ENCODE results near the gene TXNL4A. TPM values are rescaled to one million over a fixed set of nuclear protein-coding genes. Genes with fewer than 3 reads are reported as not detected.

Gene TXNL4A
- total RNA-seq, 1 donor from 2014 or later, result 126 TPM

- H3K4me3 Mint-ChIP-seq (ENCODE audit: unreplicated experiment), result no peak overlapping the region
- no peaks in the 10 kb centered on the region for H3K27me3 Mint-ChIP-seq (ENCODE audit: unreplicated experiment)
- peaks cover 38% of the 10 kb centered on the region for H3K4me1 Mint-ChIP-seq (ENCODE audit: unreplicated experiment)
- peaks cover 36% of the 10 kb centered on the region for H3K36me3 Mint-ChIP-seq (ENCODE audit: unreplicated experiment)
- TF ChIP-seq CTCF (IDR thresholded peaks at IDR 0.05), result no peak
- DNase-seq (ENCODE audit: extremely low spot score, unreplicated experiment), result no peak
- H3K27ac Mint-ChIP-seq (ENCODE audit: unreplicated experiment), result no peak overlapping the region
- peaks cover 4% of the 10 kb centered on the region for H3K9me3 Mint-ChIP-seq (ENCODE audit: unreplicated experiment)
Measured at GRCh38 chr18:79941473-79942119, 46.8 kb downstream of the TXNL4A start.

- Mint-ChIP-seq H3K4me3 (ENCODE audit: unreplicated experiment) (no peak overlapping the region), H3K9me3 (ENCODE audit: unreplicated experiment) (peaks cover 4% of the 10 kb centered on the region), H3K27ac (ENCODE audit: unreplicated experiment) (no peak overlapping the region), H3K27me3 (ENCODE audit: unreplicated experiment) (no peaks in the 10 kb centered on the region), H3K4me1 (ENCODE audit: unreplicated experiment) (peaks cover 34% of the 10 kb centered on the region), H3K36me3 (ENCODE audit: unreplicated experiment) (peaks cover 41% of the 10 kb centered on the region)
- no peak for DNase-seq (ENCODE audit: extremely low spot score, unreplicated experiment)
- TF ChIP-seq CTCF (IDR thresholded peaks at IDR 0.05), result no peak
Measured at GRCh38 chr18:79940814-79941472, 47.4 kb downstream of the TXNL4A start.

- Mint-ChIP-seq H3K4me3 (ENCODE audit: unreplicated experiment) (no peak overlapping the region), H3K4me1 (ENCODE audit: unreplicated experiment) (peaks cover 28% of the 10 kb centered on the region), H3K36me3 (ENCODE audit: unreplicated experiment) (peaks cover 46% of the 10 kb centered on the region), H3K9me3 (ENCODE audit: unreplicated experiment) (peaks cover 11% of the 10 kb centered on the region), H3K27ac (ENCODE audit: unreplicated experiment) (no peak overlapping the region), H3K27me3 (ENCODE audit: unreplicated experiment) (no peaks in the 10 kb centered on the region)
- no peak for DNase-seq (ENCODE audit: extremely low spot score, unreplicated experiment)
- TF ChIP-seq CTCF (IDR thresholded peaks at IDR 0.05), result no peak
Measured at GRCh38 chr18:79940126-79940813, 48.1 kb downstream of the TXNL4A start.

- Mint-ChIP-seq H3K4me1 (ENCODE audit: unreplicated experiment) (peaks cover 20% of the 10 kb centered on the region), H3K9me3 (ENCODE audit: unreplicated experiment) (peaks cover 11% of the 10 kb centered on the region), H3K4me3 (ENCODE audit: unreplicated experiment) (no peak overlapping the region), H3K27ac (ENCODE audit: unreplicated experiment) (no peak overlapping the region), H3K27me3 (ENCODE audit: unreplicated experiment) (no peaks in the 10 kb centered on the region), H3K36me3 (ENCODE audit: unreplicated experiment) (peaks cover 51% of the 10 kb centered on the region)
- no peak for DNase-seq (ENCODE audit: extremely low spot score, unreplicated experiment)
- no peak for TF ChIP-seq CTCF (IDR thresholded peaks at IDR 0.05)
Measured at GRCh38 chr18:79939096-79939495, 49.3 kb downstream of the TXNL4A start.

- no peak for DNase-seq (ENCODE audit: extremely low spot score, unreplicated experiment)
- H3K4me1 Mint-ChIP-seq (ENCODE audit: unreplicated experiment), result peaks cover 19% of the 10 kb centered on the region
- TF ChIP-seq CTCF (IDR thresholded peaks at IDR 0.05), result no peak
- no peak overlapping the region for H3K27ac Mint-ChIP-seq (ENCODE audit: unreplicated experiment)
- H3K27me3 Mint-ChIP-seq (ENCODE audit: unreplicated experiment), result no peaks in the 10 kb centered on the region
- peaks cover 59% of the 10 kb centered on the region for H3K36me3 Mint-ChIP-seq (ENCODE audit: unreplicated experiment)
- peaks cover 13% of the 10 kb centered on the region for H3K9me3 Mint-ChIP-seq (ENCODE audit: unreplicated experiment)
- no peak overlapping the region for H3K4me3 Mint-ChIP-seq (ENCODE audit: unreplicated experiment)
Measured at GRCh38 chr18:79938196-79938595, 50.2 kb downstream of the TXNL4A start.

Measured in osteocyte (in vitro differentiated cells).